Motor neuron (in vitro differentiated cells): ENCODE results near the gene VASP. TPM values are rescaled to one million over a fixed set of nuclear protein-coding genes. Genes with fewer than 3 reads are reported as not detected.
A peak's percentile ranks its signal among the peaks of the same experiment; 100 is the strongest.

Source experiments
- ATAC-seq, 8 experiments: fragments of 200-7000 bp; cut with Tn5 transposase; replicated peaks in 6 of 8; 2 replicates each; pipeline ENCODE4 v1.8.0; 2021; ENCODE audit warnings: mild to moderate bottlenecking in 8 of 8, moderate library complexity in 8 of 8
- H3K27ac ChIP-seq, 2 donors: fragments of 250-450 bp; sonication (Bioruptor Pico); 2 replicates each; pipeline ENCODE4 v1.9.0; 2021; ENCODE audit warnings: antibody characterized with exemption in 2 of 2, mild to moderate bottlenecking in 2 of 2, moderate library complexity in 1 of 2
- H3K4me1 ChIP-seq, 2 donors: fragments of 250-450 bp; sonication (Bioruptor Pico); replicated peaks in 1 of 2; 2 replicates each; pipeline ENCODE4 v1.6.1; 2021; ENCODE audit warnings: antibody characterized with exemption in 2 of 2, mild to moderate bottlenecking in 2 of 2, moderate library complexity in 1 of 2
- H3K4me3 ChIP-seq, 5 donors: fragments of 250-450 bp; sonication (Bioruptor Pico); 2 replicates each; pipeline ENCODE4 v1.9.0; 2021; ENCODE audit warnings: antibody characterized with exemption in 5 of 5, mild to moderate bottlenecking in 5 of 5, moderate library complexity in 4 of 5
- WGBS, 10 experiments: fragments of 450-650 bp; shearing (Covaris generic); methylation state at CpG; one replicate each; pipeline ENCODE4 v1.0.0; 2022; 5-methylcytosine and 5-hydroxymethylcytosine counted together
- in situ Hi-C, 9 experiments: fragments of 400-800 bp; cut with MboI; loops; one replicate each; pipeline ENCODE4 v1.15.0; 2021; ENCODE audit warnings: low sequenced_read_pairs in 9 of 9, low pct_unique_long_range_greater_than_20kb in 2 of 9; ENCODE audit not compliant: unreplicated experiment in 9 of 9
- total RNA-seq, 8 experiments: library from RNA; unstranded; fragments of 300-600 nt; gene quantifications; 2 replicates each; pipeline versions ENCODE4 v1.2.3 to v1.2.4, GENCODE V29; 2022

VASP gene
- total RNA-seq, 8 experiments from 2014 or later: 11.6 to 52.1 (median 23.7) TPM

DNA sequence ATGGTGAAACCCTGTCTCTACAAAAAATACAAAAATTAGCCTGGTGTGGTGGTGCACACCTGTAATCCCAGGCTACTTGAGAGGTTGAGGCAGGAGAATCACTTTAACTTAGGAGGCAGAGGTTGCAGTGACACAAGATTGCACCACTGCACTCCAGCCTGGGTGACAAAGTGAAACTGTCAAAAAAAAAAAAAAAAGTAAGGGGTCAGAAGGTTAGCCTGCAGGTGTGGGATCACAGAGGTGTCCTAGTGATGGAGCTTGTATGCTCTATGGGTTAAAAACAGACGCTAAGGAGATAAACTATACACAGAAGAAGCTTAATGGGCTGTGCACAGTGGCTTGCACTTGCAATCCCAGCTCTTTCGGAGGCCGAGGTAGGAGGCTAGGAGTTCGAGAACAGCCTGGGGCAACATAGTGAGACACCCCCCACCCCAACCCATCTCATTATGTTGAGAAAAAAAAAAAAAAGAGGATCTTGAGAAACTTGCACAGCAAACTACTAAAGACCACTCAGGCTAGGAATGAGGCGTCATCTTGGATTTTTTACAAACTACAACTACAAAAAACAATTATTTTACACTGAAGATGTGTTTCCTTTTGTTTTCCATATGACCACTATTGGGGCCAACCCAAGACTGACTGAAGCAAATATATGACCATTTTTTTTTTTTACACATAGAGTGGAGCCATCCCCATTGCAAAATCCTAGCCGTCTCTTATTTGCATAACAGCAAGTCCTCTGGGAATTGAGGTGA is 31.6 kb upstream of the VASP start:
- peak in 2 of 8 experiments; percentile 0 to 2 for ATAC-seq
- H3K27ac ChIP-seq: no peak overlapping the region
- WGBS, 10 experiments: 0 to 100% (median 73%) methylated on average over 1 to 6 of the region's 6 CpGs; no CpG with 5 or more reads in 1 of the 10 experiments
- in situ Hi-C loops: loop anchor here in 2 of 9 experiments (5.0 kb wide), 1 partner anchor 38 kb away; no protein-coding TSS in a partner anchor
- H3K4me1 ChIP-seq: peaks cover 3 to 7% of the 10 kb centered on the region in 2 donors
- H3K4me3 ChIP-seq: no peak overlapping the region

DNA sequence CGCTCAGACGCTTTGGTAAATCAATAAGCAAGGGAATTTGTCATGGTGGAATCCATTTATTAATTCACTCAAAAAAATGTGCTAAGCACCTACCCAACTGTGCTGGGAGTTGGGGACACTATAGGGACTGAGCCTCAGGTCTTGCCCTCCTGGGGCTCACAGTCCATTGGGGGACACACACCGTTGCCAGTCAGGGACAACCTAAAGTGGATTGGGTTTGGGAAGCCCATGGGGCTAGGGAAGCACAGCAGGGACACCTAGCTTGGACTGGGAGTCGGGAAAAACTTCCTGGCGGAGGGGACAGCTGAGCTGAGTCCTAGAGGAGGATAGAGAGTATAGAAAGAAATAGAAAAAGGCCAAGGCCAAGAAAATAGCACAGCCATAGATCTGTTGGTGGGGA is 31.0 kb upstream of the VASP start:
- 18 to 70% (median 42%) methylated on average over 2 to 5 of the region's 5 CpGs; no CpG with 5 or more reads in 3 of the 10 experiments for WGBS, 10 experiments
- H3K4me3 ChIP-seq: no peak overlapping the region
- ATAC-seq: peak in 1 of 8 experiments; percentile 4
- in situ Hi-C loops: loop anchor here in 2 of 9 experiments (5.0 kb wide), 1 partner anchor 39 kb away; no protein-coding TSS in a partner anchor
- no peak overlapping the region for H3K27ac ChIP-seq
- H3K4me1 ChIP-seq: peaks cover 3 to 7% of the 10 kb centered on the region in 2 donors

- in situ Hi-C loops: loop anchor here in 2 of 9 experiments (5.0 kb wide), 1 partner anchor 40 kb away; no protein-coding TSS in a partner anchor
- peak in 1 of 8 experiments; percentile 4 for ATAC-seq
- 17 to 86% (median 40%) methylated on average over 1 to 4 of the region's 5 CpGs; no CpG with 5 or more reads in 1 of the 10 experiments for WGBS, 10 experiments
- H3K4me3 ChIP-seq: no peak overlapping the region
- no peak overlapping the region for H3K27ac ChIP-seq
- peaks cover 3 to 7% of the 10 kb centered on the region in 2 donors for H3K4me1 ChIP-seq
These were observed 30.1 kb upstream of the VASP start for GRCh38 chr19:45477186-45477585.

GRCh38 chr19:45477713-45478453 is 29.4 kb upstream of the VASP start:
- 0 to 63% (median 6%) methylated on average over 2 to 10 of the region's 12 CpGs for WGBS, 10 experiments
- H3K27ac ChIP-seq: no peak overlapping the region

GRCh38 chr19:45478454-45479238 is 28.6 kb upstream of the VASP start:
- ATAC-seq: peak; percentile 45 to 97 (median 95)
- H3K27ac ChIP-seq: peak overlapping the region; percentile 93 to 99
- peaks cover 0 to 3% of the 10 kb centered on the region in 2 donors for H3K4me1 ChIP-seq
- H3K4me3 ChIP-seq: peak overlapping the region; percentile 50 to 71 (median 59)
- WGBS, 10 experiments: 0 to 3% (median 0%) methylated on average over 1 to 31 of the region's 39 CpGs; no CpG with 5 or more reads in 1 of the 10 experiments
- in situ Hi-C loops: loop anchor here in 2 of 9 experiments (5.0 kb wide), 1 partner anchor 41 kb away; no protein-coding TSS in a partner anchor

More at GRCh38 chr19:45477713-45478453, 29.4 kb upstream of the VASP start:
- in situ Hi-C loops: loop anchor here in 2 of 9 experiments (5.0 kb wide), 1 partner anchor 41 kb away; no protein-coding TSS in a partner anchor
- ATAC-seq: peak in 6 of 8 experiments; percentile 2 to 24 (median 16)
- peak overlapping the region; percentile 50 to 71 (median 59) for H3K4me3 ChIP-seq
- H3K4me1 ChIP-seq: peaks cover 0 to 3% of the 10 kb centered on the region in 2 donors

DNA sequence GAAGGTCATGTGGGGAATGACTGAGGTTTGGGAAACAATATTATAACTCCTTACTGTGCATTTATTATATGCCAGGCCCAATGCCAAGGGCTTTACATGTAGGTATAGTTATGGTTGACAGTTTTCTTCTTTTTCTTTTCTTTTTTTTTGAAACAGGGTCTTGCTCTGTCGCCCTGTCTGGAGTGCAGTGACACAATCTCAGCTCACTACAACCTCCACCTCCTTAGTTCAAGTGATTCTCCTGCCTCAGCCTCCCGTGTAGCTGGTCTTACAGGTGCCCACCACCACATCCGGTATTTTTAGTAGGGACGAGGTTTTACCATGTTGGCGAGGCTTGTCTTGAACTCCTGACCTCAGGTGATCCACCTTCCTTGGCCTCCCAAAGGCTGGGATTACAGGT is 24.2 kb upstream of the VASP start:
- H3K27ac ChIP-seq: no peak overlapping the region
- H3K4me1 ChIP-seq: no peaks in the 10 kb centered on the region
- WGBS, 10 experiments: 50 to 100% (median 81%) methylated on average over 1 to 5 of the region's 5 CpGs; no CpG with 5 or more reads in 4 of the 10 experiments
- in situ Hi-C loops: loop anchor here in 2 of 9 experiments (10.0 kb wide), 1 partner anchor 48 kb away; no protein-coding TSS in a partner anchor
- H3K4me3 ChIP-seq: no peak overlapping the region
- ATAC-seq: no peak

- no peaks in the 10 kb centered on the region for H3K4me1 ChIP-seq
- in situ Hi-C loops: loop anchor here in 2 of 9 experiments (10.0 kb wide), 1 partner anchor 50 kb away; no protein-coding TSS in a partner anchor
- H3K4me3 ChIP-seq: no peak overlapping the region
- ATAC-seq: no peak
- H3K27ac ChIP-seq: no peak overlapping the region
- 41 to 100% (median 91%) methylated on average over 2 to 6 of the region's 13 CpGs; no CpG with 5 or more reads in 4 of the 10 experiments for WGBS, 10 experiments
These were observed 22.9 kb upstream of the VASP start for GRCh38 chr19:45484273-45484945.

- 0% methylated on average over 1 to 2 of the region's 35 CpGs; no CpG with 5 or more reads in 7 of the 10 experiments for WGBS, 10 experiments
- Histone ChIP-seq H3K4me3 (peak overlapping the region; percentile 22 to 51 (median 43)), H3K27ac (no peak overlapping the region), H3K4me1 (no peaks in the 10 kb centered on the region)
- ATAC-seq: peak; percentile 93 to 98 (median 96)
- in situ Hi-C loops: loop anchor here in 2 of 9 experiments (10.0 kb wide), 1 partner anchor 51 kb away; no protein-coding TSS in a partner anchor
These were observed 21.8 kb upstream of the VASP start for GRCh38 chr19:45485305-45486077.

- ATAC-seq: no peak
- 60 to 93% (median 85%) methylated on average over 1 to 6 of the region's 15 CpGs; no CpG with 5 or more reads in 6 of the 10 experiments for WGBS, 10 experiments
- H3K27ac ChIP-seq: no peak overlapping the region
- peaks cover 0 to 13% of the 10 kb centered on the region in 2 donors for H3K4me1 ChIP-seq
- no peak overlapping the region for H3K4me3 ChIP-seq
- in situ Hi-C loops: loop anchor here in 2 of 9 experiments (10.0 kb wide), 1 partner anchor 54 kb away; no protein-coding TSS in a partner anchor
These were observed 18.6 kb upstream of the VASP start for GRCh38 chr19:45488708-45489107.

DNA sequence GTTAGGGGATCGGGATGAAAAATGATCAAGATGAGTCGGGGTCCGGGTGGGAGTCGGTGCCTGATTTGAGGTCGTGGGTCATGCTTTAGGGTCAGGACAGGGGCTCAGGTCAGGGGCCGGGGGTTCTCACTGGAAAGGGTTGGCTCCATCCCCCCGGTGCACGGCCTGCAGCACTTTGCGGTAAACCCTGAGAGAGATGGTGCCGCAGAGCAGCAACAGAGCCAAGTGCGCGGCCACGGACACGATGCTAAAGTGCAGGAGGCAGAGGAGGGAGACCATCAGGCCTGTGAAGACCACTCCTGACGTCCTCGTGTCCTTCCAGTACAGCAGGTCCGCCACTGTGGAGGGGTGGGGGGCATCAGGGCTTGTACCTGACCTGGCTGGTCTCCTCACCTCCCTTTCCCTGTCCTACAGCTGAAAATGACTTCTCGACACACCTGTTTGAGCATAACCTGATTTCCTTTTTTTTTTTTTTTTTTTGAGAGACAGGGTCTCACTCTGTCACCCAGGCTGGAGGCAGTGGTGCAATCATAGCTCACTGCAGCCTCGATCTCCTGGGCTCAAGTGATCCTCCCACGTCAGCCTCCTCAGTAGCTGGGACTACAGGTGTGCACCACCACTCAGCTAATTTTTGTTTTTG is 17.9 kb upstream of the VASP start:
- WGBS, 10 experiments: 60 to 96% (median 87%) methylated on average over 1 to 16 of the region's 20 CpGs; no CpG with 5 or more reads in 2 of the 10 experiments

More for the DNA sequence above, 17.9 kb upstream of the VASP start:
- peaks cover 0 to 13% of the 10 kb centered on the region in 2 donors for H3K4me1 ChIP-seq
- no peak overlapping the region for H3K27ac ChIP-seq
- in situ Hi-C loops: loop anchor here in 2 of 9 experiments (10.0 kb wide), 1 partner anchor 55 kb away; no protein-coding TSS in a partner anchor
- no peak overlapping the region for H3K4me3 ChIP-seq
- ATAC-seq: no peak
